ENCODE data around the gene HSPB7. TPM values are rescaled to one million over a fixed set of nuclear protein-coding genes. Genes with fewer than 3 reads are reported as not detected.
"Not testable (repeated sequence)": the region's sequence is repeated elsewhere in the genome, so short reads cannot be mapped to it uniquely, and the experiment has no call there.

HSPB7 gene
- total RNA-seq, 6 experiments from 2014 or later = 0.54 to 2.0 (median 1.2) TPM

DNA sequence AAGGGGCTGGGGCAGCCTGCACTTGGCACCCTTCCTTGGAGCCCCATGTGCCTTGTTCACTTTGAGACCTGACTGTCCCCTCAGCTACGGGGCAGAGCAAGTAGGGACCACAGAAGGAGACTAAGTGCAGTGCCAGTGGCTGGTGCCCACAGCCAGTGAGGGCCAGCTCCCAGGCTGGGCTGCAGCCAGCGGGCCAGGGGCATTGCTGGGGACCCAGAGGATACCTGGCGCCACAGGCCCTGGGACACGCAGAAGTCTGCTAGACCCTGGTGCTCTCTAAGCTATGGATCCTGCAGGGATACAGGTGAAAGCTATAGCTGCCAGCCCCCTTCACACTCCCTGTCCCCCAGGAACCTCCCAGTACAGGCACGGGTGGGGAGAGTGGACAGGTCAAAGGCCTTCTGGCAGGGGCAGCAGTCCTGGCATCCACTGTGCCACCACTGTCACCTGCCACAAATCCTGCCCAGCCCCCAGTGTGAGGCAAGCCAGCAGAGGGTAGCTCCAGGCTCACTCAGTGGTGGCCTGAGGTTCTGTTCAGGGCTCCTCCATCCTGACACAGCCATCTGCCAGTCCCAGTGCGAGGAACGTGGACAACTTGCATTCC is 5.3 kb upstream of the HSPB7 start:
- no peak overlapping the region for H3K27ac ChIP-seq

DNA sequence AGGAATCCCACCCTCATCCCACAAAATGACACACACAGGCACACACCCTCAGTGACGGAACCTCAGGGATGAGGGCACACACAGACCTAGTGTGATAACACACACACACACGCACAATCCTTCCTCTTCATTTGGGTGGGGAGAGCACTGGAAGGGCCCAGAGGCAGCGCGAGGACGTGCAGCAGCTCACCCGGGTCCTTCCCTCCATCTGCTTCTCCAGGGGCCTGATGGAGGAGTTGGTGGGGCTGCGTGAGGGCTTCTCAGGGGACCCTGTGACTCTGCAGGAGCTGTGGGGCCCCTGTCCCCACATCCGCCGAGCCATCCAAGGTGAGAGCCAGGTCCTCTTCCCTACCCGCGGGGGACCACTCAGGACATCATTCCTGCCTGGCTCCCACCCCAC is 4.5 kb upstream of the HSPB7 start:
- TF ChIP-seq POLR2A (IDR thresholded peaks at IDR 0.05) = no peak
- TF ChIP-seq, protein P1, sequence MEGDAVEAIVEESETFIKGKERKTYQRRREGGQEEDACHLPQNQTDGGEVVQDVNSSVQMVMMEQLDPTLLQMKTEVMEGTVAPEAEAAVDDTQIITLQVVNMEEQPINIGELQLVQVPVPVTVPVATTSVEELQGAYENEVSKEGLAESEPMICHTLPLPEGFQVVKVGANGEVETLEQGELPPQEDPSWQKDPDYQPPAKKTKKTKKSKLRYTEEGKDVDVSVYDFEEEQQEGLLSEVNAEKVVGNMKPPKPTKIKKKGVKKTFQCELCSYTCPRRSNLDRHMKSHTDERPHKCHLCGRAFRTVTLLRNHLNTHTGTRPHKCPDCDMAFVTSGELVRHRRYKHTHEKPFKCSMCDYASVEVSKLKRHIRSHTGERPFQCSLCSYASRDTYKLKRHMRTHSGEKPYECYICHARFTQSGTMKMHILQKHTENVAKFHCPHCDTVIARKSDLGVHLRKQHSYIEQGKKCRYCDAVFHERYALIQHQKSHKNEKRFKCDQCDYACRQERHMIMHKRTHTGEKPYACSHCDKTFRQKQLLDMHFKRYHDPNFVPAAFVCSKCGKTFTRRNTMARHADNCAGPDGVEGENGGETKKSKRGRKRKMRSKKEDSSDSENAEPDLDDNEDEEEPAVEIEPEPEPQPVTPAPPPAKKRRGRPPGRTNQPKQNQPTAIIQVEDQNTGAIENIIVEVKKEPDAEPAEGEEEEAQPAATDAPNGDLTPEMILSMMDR (IDR thresholded peaks at IDR 0.05) = no peak
- intact Hi-C loops (cut with DNase I) = no loop called here

More for the DNA sequence above, 5.3 kb upstream of the HSPB7 start:
- ATAC-seq (peak; percentile 82 to 93 (median 90)), DNase-seq (peak; percentile 62 to 83 (median 79))
- Histone ChIP-seq H3K36me3 (no peaks in the 10 kb centered on the region), H3K4me1 (peaks cover 0 to 12% (median 5%) of the 10 kb centered on the region in 4 donors), H3K9me3 (no peaks in the 10 kb centered on the region), H3K27me3 (no peaks in the 10 kb centered on the region), H3K4me3 (no peak overlapping the region)
- WGBS (ENCODE audit: insufficient coverage, low coverage, low lambda C conversion rate, missing lambda C conversion rate) = 0% methylated on average over 1 of the region's 7 CpGs
- intact Hi-C loops (cut with DNase I) = no loop called here
- TF ChIP-seq POLR2A (IDR thresholded peaks at IDR 0.05) = no peak
- TF ChIP-seq, protein P1 (IDR thresholded peaks at IDR 0.05) = no peak

DNA sequence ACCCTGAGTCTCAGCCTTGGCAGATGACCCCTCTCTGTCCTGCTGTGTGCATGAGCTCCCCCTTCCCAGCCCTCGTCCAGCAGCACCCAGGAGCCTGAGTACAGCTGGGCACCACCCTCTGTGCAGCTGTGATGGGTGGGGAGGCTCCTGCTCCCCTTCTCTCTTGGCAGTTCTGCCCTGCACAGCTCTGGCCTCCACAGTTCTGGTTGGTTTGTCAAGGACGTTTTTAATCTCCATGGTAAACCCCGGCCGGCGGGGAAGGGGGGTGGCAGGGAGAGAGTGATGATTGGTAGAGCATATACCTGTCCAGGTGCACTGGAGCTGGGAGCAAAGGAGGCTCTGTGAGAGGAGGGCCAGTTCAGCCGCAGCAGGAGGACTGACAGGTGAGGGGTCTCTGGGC is 3.8 kb upstream of the HSPB7 start, which contains the start of gene CLCNKA:
TSS of gene CLCNKA (plus strand) at position 356 of the 400 bp plus-strand sequence. CDS start 584 bp downstream, outside the sequence.
- intact Hi-C loops (cut with DNase I) = no loop called here
- WGBS (ENCODE audit: insufficient coverage, low coverage, low lambda C conversion rate, missing lambda C conversion rate) = 89% methylated on average over 4 of the region's 6 CpGs
- H3K9me3 ChIP-seq = no peaks in the 10 kb centered on the region
- H3K4me1 ChIP-seq = peaks cover 0 to 12% (median 4%) of the 10 kb centered on the region in 4 donors
- DNase-seq = no peak
- H3K36me3 ChIP-seq = no peaks in the 10 kb centered on the region
- H3K27ac ChIP-seq = no peak within 1 kb of the TSS
- no peak for TF ChIP-seq POLR2A (IDR thresholded peaks at IDR 0.05)
- TF ChIP-seq, protein P1 (IDR thresholded peaks at IDR 0.05) = no peak
- H3K4me3 ChIP-seq = no peak within 1 kb of the TSS
- no peak for ATAC-seq
- no peaks in the 10 kb centered on the region for H3K27me3 ChIP-seq

More for the DNA sequence above, 4.5 kb upstream of the HSPB7 start:
- ATAC-seq (no peak), DNase-seq (no peak)
- H3K27me3 ChIP-seq = no peaks in the 10 kb centered on the region
- H3K4me1 ChIP-seq = peaks cover 0 to 12% (median 5%) of the 10 kb centered on the region in 4 donors
- H3K27ac ChIP-seq = no peak overlapping the region
- no peaks in the 10 kb centered on the region for H3K36me3 ChIP-seq
- H3K9me3 ChIP-seq = no peaks in the 10 kb centered on the region
- H3K4me3 ChIP-seq = no peak overlapping the region
- WGBS (ENCODE audit: insufficient coverage, low coverage, low lambda C conversion rate, missing lambda C conversion rate) = no CpG with 5 or more reads among the region's 11 CpGs

DNA sequence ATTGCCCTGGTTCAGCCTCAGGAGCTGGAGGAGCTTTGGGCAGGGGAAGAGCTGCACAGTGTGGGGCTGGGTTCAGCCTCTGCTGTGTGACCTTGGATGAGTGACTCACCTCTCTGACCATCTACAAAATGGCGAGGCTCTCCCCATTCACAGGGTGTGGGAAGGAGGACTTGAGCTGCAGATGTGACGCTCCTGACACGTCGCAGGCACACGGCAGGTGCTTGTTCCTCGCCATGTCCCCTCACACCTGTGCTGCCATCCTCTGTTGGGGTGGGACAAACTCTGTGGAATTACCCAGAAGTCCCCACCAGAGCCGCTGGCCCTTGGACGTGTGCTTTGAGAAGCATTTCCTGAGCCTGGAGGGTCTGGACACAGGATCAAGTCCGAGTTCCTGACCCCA is 3.0 kb upstream of the HSPB7 start:
- H3K4me3 ChIP-seq; intact Hi-C loops (cut with DNase I); H3K27me3 ChIP-seq; ATAC-seq; H3K9me3 ChIP-seq; DNase-seq; H3K27ac ChIP-seq; H3K36me3 ChIP-seq: not testable (repeated sequence)
- no CpG with 5 or more reads among the region's 9 CpGs for WGBS (ENCODE audit: insufficient coverage, low coverage, low lambda C conversion rate, missing lambda C conversion rate)
- peaks cover 0 to 12% (median 4%) of the 10 kb centered on the region in 4 donors for H3K4me1 ChIP-seq

DNA sequence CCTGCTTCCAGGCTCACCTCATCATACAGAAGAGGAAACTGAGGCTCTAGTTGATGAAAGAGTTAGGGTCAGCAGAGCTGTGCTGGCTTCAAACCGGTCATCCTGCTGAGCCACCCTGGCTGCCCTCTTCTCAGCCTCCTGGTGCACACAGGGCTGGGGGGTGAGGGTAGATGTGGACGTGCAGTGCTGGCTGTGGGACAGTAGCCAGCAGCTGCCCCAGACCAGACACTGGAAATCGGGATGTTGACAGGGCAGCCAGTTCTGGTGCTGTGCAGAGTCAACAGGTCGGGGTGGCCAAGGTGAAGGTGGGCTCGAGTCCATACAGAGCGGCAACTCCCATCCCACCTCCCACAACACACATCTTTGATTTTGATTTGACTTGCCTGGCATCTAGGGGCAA is 2.5 kb upstream of the HSPB7 start:
- 0% methylated on average over 1 of the region's 6 CpGs for WGBS (ENCODE audit: insufficient coverage, low coverage, low lambda C conversion rate, missing lambda C conversion rate)
- H3K36me3 ChIP-seq = no peaks in the 10 kb centered on the region
- intact Hi-C loops (cut with DNase I) = no loop called here
- peaks cover 0 to 12% (median 4%) of the 10 kb centered on the region in 4 donors for H3K4me1 ChIP-seq
- no peak overlapping the region for H3K27ac ChIP-seq
- ATAC-seq (no peak), DNase-seq (no peak)
- H3K27me3 ChIP-seq = no peaks in the 10 kb centered on the region
- H3K9me3 ChIP-seq = no peaks in the 10 kb centered on the region
- no peak overlapping the region for H3K4me3 ChIP-seq
- TF ChIP-seq POLR2A (IDR thresholded peaks at IDR 0.05) = no peak
